HTR-8/SVneo (cell line): ENCODE measurements around the gene BAHD1.

Source experiments
- DNase-seq: peaks from one replicate; pipeline ENCODE4 v3.0.0; 2011; ENCODE audit warnings: low spot score, mixed read lengths; ENCODE audit not compliant: insufficient read length
- FAIRE-seq: peaks from 2 replicates; lab custom pipeline; 2011; peaks lifted over from hg19 to GRCh38; lab: Jason Lieb, UNC

BAHD1 gene

GRCh38 chr15:40489274-40490175 lies 48.8 kb downstream of the BAHD1 start:
- DNase-seq (no peak), FAIRE-seq (no peak)

GRCh38 chr15:40493089-40493840 lies 52.5 kb downstream of the BAHD1 start:
- FAIRE-seq (peak; percentile 42), DNase-seq (no peak)

GRCh38 chr15:40495516-40495915 lies 54.8 kb downstream of the BAHD1 start:
- no peak for DNase-seq
- FAIRE-seq: no peak

GRCh38 chr15:40498418-40498817 lies 57.7 kb downstream of the BAHD1 start:
- FAIRE-seq (peak; percentile 58), DNase-seq (no peak)

GRCh38 chr15:40498891-40499290 lies 58.1 kb downstream of the BAHD1 start:
- DNase-seq: no peak
- no peak for FAIRE-seq

- FAIRE-seq (no peak), DNase-seq (no peak)
Observed at GRCh38 chr15:40499931-40500330, 59.2 kb downstream of the BAHD1 start.

GRCh38 chr15:40500568-40501330 lies 60.0 kb downstream of the BAHD1 start:
- no peak for FAIRE-seq
- no peak for DNase-seq

- FAIRE-seq: no peak
- DNase-seq: no peak
Observed at GRCh38 chr15:40501487-40501886, 60.7 kb downstream of the BAHD1 start.

GRCh38 chr15:40506964-40507571 lies 66.3 kb downstream of the BAHD1 start:
- DNase-seq (peak; percentile 84), FAIRE-seq (no peak)

GRCh38 chr15:40508216-40508615 lies 67.5 kb downstream of the BAHD1 start:
- DNase-seq: no peak
- no peak for FAIRE-seq

- FAIRE-seq (no peak), DNase-seq (no peak)
Observed at GRCh38 chr15:40510201-40510600, 69.4 kb downstream of the BAHD1 start.

- DNase-seq (no peak), FAIRE-seq (no peak)
Observed at GRCh38 chr15:40511093-40511471, 70.3 kb downstream of the BAHD1 start.

GRCh38 chr15:40511472-40512133 lies 70.8 kb downstream of the BAHD1 start:
- DNase-seq: no peak
- FAIRE-seq: no peak

- DNase-seq (no peak), FAIRE-seq (no peak)
Observed at GRCh38 chr15:40512440-40512839, 71.7 kb downstream of the BAHD1 start.

GRCh38 chr15:40513609-40514008 lies 72.9 kb downstream of the BAHD1 start:
- DNase-seq (no peak), FAIRE-seq (no peak)

GRCh38 chr15:40516322-40516721 lies 75.6 kb downstream of the BAHD1 start:
- FAIRE-seq (no peak), DNase-seq (no peak)
